T-helper 1 cell treated with Interleukin-12 subunit alpha and Interleukin-12 subunit beta and Interleukin-4 antibody, amounts not matched to agents 30 ng/mL and 1 ng/mL, for 36 hours (primary cell): ENCODE results near the gene AGAP1. TPM values are rescaled to one million over a fixed set of nuclear protein-coding genes. Genes with fewer than 3 reads are reported as not detected.

Experiments used
- intact Hi-C: fragments of 100-400 bp; cut with micrococcal nuclease; formaldehyde crosslinking; loops from one replicate; pipeline ENCODE4 v1.15.1; 2024
- total RNA-seq: library from RNA; stranded (reverse); gene quantifications from 2 replicates; pipeline ENCODE4 v1.2.3, GENCODE V29; 2022

Gene AGAP1
- total RNA-seq, 1 donor from 2014 or later: 2.7 TPM

- intact Hi-C loops: no loop called here
Measured at GRCh38 chr2:236164201-236164924, 670.5 kb downstream of the AGAP1 start.

GRCh38 chr2:236164925-236165841 is 671.3 kb downstream of the AGAP1 start:
- intact Hi-C loops: no loop called here

DNA sequence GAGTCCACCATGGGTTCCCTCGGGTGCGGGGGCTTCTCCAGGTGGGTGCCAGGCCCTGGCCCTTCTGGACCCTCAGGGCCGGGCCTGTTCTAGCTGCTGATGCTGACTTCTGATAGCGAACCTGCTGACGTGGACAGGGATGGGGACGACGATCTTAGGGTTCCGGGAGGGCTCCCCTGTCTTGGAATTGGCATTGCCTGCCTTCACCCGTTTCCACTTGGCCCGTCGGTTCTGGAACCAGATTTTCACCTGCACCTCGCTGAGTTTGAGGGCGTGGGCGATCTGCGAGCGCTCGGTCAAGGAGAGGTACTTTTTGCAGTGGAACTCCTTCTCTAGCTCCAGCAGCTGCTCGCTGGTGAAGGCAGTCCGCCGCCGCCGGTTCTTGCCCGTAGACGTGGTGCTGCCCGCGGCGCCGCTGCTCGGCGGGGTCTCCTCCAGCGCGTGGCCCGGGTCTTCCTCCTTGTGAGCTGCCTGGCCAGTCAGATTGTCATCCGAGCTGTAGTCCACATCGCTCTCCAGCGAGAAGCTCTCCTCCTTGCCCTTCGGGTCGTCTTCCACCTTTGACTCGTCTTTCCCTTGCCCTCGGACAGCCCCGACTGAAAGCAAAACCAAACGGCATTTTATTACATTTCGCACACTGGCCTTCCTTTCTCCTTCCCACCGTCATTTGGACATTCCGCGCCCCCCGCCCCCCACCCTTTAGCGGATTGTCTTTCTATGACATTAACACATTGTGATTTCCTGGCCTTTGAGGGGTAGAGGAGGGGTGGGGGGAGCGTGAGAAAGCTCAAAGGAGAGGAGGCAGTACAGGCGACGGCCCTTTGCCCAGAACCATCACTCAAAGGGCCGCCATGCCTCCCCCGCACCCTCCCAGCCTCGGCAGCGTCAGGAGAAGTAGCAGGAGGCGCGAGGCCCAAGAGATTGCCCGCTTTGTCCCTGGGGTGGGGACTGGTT is 672.3 kb downstream of the AGAP1 start:
- intact Hi-C loops: no loop called here

GRCh38 chr2:236166796-236167296 is 673.0 kb downstream of the AGAP1 start:
- intact Hi-C loops: no loop called here

DNA sequence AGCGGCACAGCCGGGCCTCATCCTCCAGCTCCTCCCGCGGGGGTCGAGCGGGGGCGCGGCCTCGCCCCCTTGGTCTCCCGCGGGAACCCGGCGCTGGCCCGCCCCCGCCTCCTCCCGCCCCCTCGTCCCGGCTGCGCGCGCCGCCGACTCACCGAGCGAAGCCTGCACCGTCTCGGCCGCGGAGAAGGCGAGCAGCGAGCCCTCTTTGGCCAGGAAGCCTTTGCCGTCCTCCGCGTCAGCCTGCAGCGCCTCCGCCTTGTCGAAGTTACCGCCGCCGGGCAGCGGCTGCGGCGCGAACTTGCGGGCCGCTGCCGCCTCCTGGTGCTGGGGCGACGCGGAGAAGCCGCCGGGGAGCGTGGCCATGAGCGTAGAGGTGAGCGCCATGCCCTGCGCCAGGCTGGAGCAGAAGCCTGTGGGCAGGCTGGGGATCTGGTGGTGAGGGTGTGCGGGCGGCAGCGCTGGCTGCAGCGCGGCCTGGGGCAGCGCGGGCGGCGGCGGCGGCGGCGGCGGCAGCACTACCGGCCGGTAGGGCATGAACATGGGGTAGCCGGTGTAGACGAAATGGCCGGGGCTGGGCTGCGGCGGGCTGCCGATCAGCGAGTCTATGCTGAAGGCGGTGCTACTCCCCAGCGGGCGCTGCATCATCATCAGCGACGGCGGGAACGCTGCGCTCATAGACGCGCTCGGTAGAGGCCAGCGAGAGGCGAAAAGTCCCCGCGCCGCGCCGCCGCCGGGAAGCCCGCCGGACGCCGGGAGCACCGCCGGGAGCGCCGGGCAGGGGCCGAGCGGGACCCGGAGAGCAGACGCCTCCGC is 673.7 kb downstream of the AGAP1 start:
- intact Hi-C loops: no loop called here

GRCh38 chr2:236168110-236169080 is 674.6 kb downstream of the AGAP1 start, which contains the start of gene GBX2:
Gene GBX2, minus strand, starts transcription at chr2:236168386. Its CDS starts 415 bp downstream, at chr2:236167971.
- intact Hi-C loops: no loop called here

DNA sequence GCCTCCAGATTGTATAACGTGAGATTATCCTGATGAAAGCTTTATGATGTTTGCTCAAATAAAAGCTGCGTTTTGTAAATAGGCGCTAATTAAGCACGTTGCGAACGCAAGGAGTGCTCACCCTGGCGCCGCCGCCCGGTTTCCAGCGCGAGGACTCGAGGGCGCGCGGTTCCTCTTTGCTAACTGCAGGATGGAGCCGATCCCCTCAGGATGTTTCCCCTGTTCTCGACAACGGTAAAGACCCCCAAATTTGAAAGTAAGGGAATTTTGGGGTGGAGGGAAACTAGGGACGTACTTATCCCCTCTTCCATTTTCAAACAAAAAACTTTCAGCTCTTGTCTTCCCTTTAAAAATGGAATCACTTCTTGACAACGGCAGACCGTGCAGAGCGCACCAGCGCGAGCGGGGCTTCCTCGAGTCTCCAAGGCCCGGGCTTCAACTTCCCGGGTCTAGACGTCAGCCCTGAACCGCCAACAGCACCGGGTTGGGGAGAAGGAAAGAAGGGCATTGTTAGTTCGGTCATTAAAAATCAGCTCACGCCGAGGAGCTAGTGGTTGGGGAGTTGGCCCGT is 675.4 kb downstream of the AGAP1 start:
- intact Hi-C loops: no loop called here

- intact Hi-C loops: loop anchor here (10.0 kb wide), 1 partner anchor 1965 kb away; no protein-coding TSS in a partner anchor
Measured at GRCh38 chr2:236169741-236170589, 676.1 kb downstream of the AGAP1 start.

GRCh38 chr2:236170590-236171165 is 676.8 kb downstream of the AGAP1 start:
- intact Hi-C loops: loop anchor here (10.0 kb wide), 1 partner anchor 1966 kb away; no protein-coding TSS in a partner anchor

DNA sequence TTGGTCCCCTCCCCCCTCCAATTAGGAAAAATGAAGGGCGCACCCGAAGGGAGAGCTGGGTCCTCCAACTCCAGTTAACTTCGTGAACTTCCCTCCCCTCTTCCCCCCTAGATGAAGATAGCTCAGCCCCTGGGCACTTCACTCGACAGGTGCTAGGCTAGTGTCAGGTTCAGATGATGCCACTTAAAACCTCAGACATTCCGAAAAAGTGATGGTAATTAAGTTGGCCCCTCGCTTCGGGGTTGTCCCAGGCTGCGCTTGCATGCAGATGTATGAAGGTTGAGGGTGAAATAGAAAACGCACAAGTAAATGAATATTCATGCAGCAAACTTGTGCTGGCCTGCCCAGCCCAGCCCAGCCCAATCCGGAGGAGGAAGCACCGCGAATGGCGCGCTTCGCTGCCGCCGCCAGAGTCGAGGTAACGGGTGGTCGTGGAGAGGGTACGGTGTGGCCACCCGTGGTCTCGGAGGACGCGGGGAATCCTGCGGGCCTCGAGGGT is 677.4 kb downstream of the AGAP1 start:
- intact Hi-C loops: loop anchor here (10.0 kb wide), 1 partner anchor 1966 kb away; no protein-coding TSS in a partner anchor

GRCh38 chr2:236171680-236172254 is 677.9 kb downstream of the AGAP1 start:
- intact Hi-C loops: loop anchor here (10.0 kb wide), 1 partner anchor 1967 kb away; no protein-coding TSS in a partner anchor

DNA sequence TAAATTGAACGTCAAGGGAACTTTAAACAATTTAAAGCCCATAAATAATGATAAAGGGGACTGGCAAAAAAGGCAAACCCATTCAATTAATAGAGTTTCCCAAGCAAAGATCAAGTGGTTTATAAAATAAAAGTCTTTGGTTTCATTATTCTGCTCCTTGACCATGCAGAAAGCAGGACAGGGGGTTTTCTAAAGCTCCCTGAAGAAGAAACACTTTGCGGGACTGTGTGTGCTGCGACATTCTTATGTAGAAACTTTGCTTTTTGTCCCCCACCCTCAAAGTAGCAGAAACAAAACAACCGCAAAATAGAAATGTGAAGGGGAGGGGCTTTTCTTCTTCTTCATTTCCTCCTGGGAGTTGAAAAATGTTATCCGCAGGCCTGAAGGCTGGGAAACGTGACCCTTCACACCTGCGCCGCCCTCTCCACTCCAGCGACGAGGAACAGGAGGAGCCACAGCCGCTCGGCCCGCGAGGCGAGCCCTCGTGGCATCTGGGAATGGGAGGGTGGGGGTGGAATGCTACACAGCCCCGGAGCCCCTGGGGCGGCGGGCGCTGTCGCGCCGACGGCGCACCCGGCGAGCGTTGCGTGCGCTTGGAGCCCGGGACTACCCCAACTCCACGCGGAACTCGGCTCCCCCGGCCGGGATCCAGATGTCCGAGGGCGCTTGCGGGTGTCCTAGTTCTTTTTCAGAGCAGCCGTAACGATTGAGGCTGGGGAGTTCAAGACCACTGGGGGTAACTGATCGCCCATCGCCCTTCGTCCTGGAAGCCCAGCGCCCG is 678.6 kb downstream of the AGAP1 start:
- intact Hi-C loops: loop anchor here (10.0 kb wide), 1 partner anchor 1968 kb away; no protein-coding TSS in a partner anchor

- intact Hi-C loops: loop anchor here (10.0 kb wide), 1 partner anchor 1968 kb away; no protein-coding TSS in a partner anchor
Measured at GRCh38 chr2:236173036-236173728, 679.3 kb downstream of the AGAP1 start.

- intact Hi-C loops: loop anchor here (10.0 kb wide), 1 partner anchor 1969 kb away; no protein-coding TSS in a partner anchor
Measured at GRCh38 chr2:236173729-236174607, 680.1 kb downstream of the AGAP1 start.
